AG09309 (cell line): ENCODE results near the gene TEX47.

Experiments
- DNase-seq: peaks from one replicate; pipeline ENCODE4 v3.0.0-alpha.2; 2010; ENCODE audit warnings: low read depth
- H3K4me3 ChIP-seq: 2 replicates; pipeline ENCODE4 v1.5.1; 2011; ENCODE audit warnings: mild to moderate bottlenecking, low read depth, low read length, moderate library complexity; ENCODE audit not compliant: control insufficient read depth
- CTCF ChIP-seq: IDR thresholded peaks from 2 replicates; pipeline ENCODE4 v1.5.1; 2011; ENCODE audit warnings: mild to moderate bottlenecking, low read depth, low read length, inconsistent platforms; ENCODE audit not compliant: insufficient read depth, control insufficient read depth; ENCODE audit errors: missing control alignments

Gene TEX47

GRCh38 chr7:88772776-88773175 is 22.8 kb downstream of the TEX47 start:
- no peak overlapping the region for H3K4me3 ChIP-seq
- no peak for DNase-seq
- TF ChIP-seq CTCF, result no peak

GRCh38 chr7:88771417-88771816 is 24.1 kb downstream of the TEX47 start:
- no peak for DNase-seq
- no peak for TF ChIP-seq CTCF
- no peak overlapping the region for H3K4me3 ChIP-seq

- no peak for TF ChIP-seq CTCF
- no peak for DNase-seq
- no peak overlapping the region for H3K4me3 ChIP-seq
Measured at GRCh38 chr7:88761779-88762178, 33.8 kb downstream of the TEX47 start.

- H3K4me3 ChIP-seq, result no peak overlapping the region
- no peak for TF ChIP-seq CTCF
- no peak for DNase-seq
Measured at GRCh38 chr7:88760136-88760515, 35.4 kb downstream of the TEX47 start.

GRCh38 chr7:88759230-88760135 is 36.1 kb downstream of the TEX47 start, which contains the start of gene ZNF804B:
ZNF804B (plus strand) TSS chr7:88759700; CDS start chr7:88759977, 277 bp downstream.
- DNase-seq, result no peak
- H3K4me3 ChIP-seq, result no peak within 1 kb of the TSS
- TF ChIP-seq CTCF, result no peak

GRCh38 chr7:88758381-88759229 is 36.9 kb downstream of the TEX47 start:
- H3K4me3 ChIP-seq, result no peak overlapping the region
- no peak for DNase-seq
- TF ChIP-seq CTCF, result no peak
